Stimulated activated CD4-positive, alpha-beta T cell treated with anti-CD3 and anti-CD28 coated beads, Interleukin-4, amount 100 ng/mL, for 1 hour (primary cell): ENCODE data around the gene PPP1CC.
A peak's percentile ranks its signal among the peaks of the same experiment; 100 is the strongest.

Source experiments
- DNase-seq: peaks from one replicate; pipeline ENCODE4 v3.0.0-alpha.2; 2020

PPP1CC gene

DNA sequence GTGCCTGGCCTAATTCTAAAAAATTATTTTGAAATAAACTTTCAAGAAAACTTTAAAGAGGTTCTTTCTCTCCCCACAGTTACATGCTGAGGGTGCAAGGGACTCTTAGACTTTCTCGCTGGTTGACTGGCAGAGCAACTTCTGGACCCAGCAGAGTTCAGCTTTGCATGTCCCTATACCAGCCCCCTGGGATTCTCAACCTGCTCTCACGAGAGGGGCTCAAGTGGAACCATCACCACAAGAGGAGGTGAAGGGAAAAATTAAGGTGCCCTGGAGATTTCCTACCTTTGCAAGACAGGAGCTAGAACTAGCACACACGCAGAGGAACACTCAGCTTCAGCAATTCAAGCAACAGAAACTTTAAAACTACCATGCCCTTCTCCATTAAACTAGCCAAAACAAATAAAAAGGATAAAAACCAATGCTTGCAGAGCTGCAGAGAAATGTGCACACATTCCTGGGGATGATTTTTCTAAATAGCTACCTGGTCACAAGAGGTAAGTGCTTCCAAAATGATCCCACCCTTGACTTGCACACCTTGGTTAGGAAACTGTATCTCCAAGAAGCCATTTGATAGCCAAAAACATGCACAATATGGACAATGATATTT, 56.3 kb downstream of the PPP1CC start:
- DNase-seq, result no peak

DNA sequence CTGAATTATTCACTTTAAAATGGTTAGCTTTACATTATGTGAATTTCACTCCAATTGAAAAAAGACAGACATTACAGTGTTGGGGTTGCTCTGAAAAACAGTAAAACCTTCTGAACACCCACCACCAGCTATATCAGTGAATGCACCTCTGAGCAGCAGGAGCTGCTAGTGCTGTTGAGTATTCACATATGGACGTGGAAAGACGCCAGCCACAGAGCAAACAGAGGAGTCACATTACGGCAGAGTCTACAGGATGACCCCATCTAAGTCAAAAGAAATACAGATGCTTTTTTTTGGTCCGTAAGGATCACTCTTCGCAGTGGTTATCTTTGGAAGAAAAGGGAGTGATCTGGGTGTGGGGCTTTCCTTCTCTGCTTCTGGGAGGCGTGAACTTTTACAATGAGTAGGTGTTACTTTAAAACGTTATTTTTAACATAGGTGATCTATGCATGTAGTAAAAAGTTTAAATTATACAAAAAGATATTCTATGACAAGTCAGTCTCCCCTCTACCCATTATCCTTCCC, 58.3 kb downstream of the PPP1CC start:
- DNase-seq, result no peak

DNA sequence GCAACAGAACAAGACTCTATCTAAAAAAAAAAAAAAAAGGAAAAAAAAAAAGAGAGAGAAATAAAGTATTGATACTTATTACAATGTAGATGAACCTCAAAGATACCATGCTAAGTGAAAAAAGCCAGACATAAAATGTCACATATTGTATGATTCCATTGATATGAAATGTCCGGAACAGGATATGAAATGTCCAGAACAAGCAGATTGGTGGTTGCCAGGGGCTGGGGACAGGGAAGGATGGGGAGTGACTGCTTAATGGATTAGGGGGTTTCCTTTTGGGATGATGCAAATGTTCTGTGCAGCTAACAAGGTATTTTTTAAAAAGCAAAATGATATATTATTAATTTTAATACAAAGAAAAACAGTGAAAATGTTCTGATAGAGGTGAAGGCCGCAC, 58.8 kb downstream of the PPP1CC start:
- DNase-seq, result no peak

DNA sequence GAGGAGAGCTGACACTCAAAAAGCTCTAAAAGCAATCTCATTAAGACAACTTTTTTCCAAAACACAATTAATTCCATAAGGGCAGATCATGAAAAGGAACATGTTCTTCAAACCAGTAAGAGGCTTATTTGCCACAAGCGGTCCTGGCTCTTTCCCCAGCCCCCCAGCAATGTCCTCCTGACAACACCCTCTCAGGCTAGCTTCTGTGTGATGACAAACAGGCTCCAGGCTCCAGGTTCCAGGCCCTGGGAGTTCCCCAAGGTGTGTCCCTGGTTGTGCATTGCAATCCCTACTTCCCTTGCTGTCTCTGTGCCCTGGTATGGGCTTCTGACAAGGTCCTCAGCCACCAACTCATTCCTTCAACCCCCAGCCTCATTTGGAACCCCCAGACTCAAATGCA, 62.7 kb downstream of the PPP1CC start:
- DNase-seq, result no peak

DNA sequence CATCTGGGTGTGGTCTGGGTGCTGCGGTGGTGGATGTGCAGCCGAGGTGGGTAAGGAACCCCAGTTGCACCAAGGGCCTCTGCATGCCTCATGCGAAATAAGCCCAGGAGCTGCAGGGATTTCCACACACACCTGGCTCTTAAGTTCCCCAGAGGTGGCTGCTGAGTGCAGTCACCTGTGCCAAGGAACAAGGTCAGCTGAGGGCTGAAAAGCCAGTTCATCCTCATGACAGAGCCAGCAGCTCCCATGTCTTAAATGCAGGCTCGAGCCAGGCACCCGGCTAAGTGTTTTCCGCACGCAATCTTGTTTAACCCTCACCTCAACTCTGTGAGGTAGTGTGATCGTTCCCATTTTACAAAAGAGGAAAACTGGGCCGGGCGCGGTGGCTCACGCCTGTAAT, 63.5 kb downstream of the PPP1CC start:
- no peak for DNase-seq

DNA sequence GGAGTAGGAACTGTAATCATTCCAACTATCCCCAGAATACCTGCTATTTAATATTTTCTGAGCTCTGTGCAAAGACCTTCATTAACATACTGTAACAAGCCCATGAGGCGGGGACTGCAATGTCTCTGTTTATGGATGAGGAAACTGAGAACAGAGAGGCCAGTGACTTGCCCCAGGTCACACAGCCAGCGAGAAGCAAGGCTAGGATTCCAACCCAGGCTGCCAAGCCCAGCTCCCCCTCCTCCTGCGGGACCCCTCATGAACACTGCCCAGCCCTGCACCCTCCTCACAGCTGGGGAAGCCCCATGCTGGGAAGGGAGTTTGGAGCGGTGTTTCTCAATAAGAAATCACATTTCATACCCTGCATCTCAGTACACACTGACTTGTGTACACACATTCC, 64.7 kb downstream of the PPP1CC start:
- DNase-seq, result no peak

DNA sequence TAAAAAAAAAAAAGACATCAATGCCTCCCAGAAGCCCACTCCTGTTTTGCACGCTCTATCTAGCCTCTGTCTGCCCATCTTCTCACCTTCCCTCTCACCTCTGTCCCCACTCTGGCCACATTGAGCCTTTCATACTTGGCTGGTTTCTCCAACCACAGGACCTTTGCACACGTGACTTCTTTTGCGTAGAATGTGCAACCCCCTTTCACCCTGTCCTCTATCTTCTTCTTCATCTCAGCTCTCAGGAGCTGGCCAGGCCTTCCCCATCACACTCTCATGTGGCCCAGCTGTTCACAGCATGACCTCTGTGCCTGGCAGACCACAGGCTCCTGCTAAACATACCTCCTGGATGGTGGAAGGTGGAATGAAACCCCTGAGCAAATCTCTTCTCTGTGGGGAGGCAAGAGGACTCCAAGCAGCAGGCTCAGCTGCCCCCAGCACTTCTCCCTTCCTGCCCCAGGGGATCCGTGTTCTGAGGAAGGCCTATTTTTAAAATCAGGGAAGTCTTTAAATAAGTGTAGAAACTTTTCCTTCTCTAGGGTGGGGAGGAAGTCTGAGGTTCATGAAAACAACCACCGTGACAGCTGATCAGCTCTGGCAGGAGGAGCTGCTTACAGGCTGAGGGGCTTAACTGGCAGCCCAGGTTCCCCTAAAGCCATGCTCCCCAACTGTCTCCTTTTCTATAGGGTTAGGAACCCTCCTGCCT, 65.3 kb downstream of the PPP1CC start:
- DNase-seq, result no peak

DNA sequence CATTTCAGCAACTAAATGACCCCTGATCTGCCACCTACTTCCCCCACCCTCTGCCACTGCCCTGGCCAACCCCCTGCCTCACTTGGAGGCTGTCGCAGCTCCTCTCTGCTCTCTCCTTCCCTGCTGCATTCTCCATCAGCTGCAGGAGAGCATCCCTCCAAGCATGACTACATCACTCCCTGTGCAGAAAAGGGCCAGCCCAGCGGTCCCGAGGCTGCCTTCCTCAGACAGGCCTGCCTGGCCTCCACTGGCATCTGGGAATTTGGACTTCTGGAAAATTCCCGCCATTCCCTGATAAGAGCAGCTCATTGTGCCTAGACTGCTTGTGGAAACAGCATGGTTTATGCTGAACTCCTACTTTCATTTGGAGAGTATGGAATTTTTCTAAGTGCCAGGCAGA, 66.5 kb downstream of the PPP1CC start:
- no peak for DNase-seq

DNA sequence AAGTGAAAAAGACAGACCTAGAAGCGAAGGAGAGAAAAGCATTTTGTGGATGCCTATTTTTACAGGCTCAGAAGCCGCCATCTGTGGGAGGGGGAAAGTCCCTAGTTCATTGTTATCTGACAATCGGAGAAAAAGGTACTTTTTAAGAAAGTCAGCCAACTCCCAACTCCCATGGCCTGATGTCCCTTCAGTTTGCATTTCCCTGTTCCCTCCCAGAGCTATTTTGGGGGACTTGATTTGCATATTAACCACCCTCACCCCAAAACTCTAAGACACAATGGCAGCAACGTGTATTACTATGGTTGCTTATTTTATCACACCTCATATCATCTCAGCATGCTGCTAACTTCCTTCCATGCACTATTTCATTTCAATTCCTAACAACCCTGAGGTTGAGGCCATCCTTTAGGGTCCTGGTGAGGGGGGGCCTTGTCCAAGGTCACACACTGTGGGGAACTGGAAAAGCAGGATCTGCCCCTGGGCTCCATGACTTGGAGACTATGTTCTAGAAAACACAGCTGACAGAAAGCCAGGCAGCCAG, 72.5 kb downstream of the PPP1CC start:
- peak; percentile 51 for DNase-seq
